ENCODE measurements around the gene MRPL23.

Gene MRPL23

GRCh38 chr11:1931341-1932104 is 15.6 kb upstream of the MRPL23 start:
- Histone ChIP-seq H3K4me3 (ENCODE audit: low read length) (no peak overlapping the region), H3K9me3 (ENCODE audit: insufficient read depth, low read depth, low read length) (no peaks in the 10 kb centered on the region), H3K36me3 (ENCODE audit: insufficient read depth, low read depth, low read length) (no peaks in the 10 kb centered on the region), H3K9ac (ENCODE audit: low read depth, low read length) (no peak overlapping the region), H3K27ac (ENCODE audit: low read length) (no peak overlapping the region), H3K4me1 (ENCODE audit: insufficient read depth, low read length) (no peaks in the 10 kb centered on the region), H3K27me3 (ENCODE audit: insufficient read depth, low read length) (no peaks in the 10 kb centered on the region)

DNA sequence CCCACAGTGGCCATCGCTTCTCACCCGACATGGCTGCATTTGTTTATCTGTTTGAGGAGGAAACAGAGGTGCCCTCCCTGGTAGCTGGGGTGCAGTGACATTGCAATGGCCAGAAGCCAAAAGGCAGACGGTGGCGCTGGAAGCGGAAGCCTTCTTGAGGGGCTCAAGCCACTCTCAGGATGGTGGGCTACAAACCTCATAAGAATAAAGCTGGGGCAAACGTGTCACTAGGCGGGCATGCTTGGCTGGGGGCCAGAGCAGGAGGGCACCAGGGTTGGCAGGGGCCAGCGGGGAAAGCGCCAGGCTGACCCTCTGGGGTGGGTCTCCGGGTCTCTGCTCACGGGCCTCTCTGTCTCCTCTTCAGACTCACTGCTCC is 15.0 kb upstream of the MRPL23 start:
- Histone ChIP-seq H3K4me1 (ENCODE audit: insufficient read depth, low read length) (no peaks in the 10 kb centered on the region), H3K27ac (ENCODE audit: low read length) (no peak overlapping the region), H3K4me3 (ENCODE audit: low read length) (no peak overlapping the region), H3K36me3 (ENCODE audit: insufficient read depth, low read depth, low read length) (no peaks in the 10 kb centered on the region), H3K9ac (ENCODE audit: low read depth, low read length) (no peak overlapping the region), H3K27me3 (ENCODE audit: insufficient read depth, low read length) (no peaks in the 10 kb centered on the region), H3K9me3 (ENCODE audit: insufficient read depth, low read depth, low read length) (no peaks in the 10 kb centered on the region)

- Histone ChIP-seq H3K9ac (ENCODE audit: low read depth, low read length) (no peak overlapping the region), H3K27me3 (ENCODE audit: insufficient read depth, low read length) (no peaks in the 10 kb centered on the region), H3K4me3 (ENCODE audit: low read length) (no peak overlapping the region), H3K36me3 (ENCODE audit: insufficient read depth, low read depth, low read length) (no peaks in the 10 kb centered on the region), H3K27ac (ENCODE audit: low read length) (no peak overlapping the region), H3K4me1 (ENCODE audit: insufficient read depth, low read length) (no peaks in the 10 kb centered on the region), H3K9me3 (ENCODE audit: insufficient read depth, low read depth, low read length) (no peaks in the 10 kb centered on the region)
These were observed 14.5 kb upstream of the MRPL23 start for GRCh38 chr11:1932681-1933080.

GRCh38 chr11:1933416-1934334 is 13.5 kb upstream of the MRPL23 start:
- no peak overlapping the region for H3K4me3 ChIP-seq (ENCODE audit: low read length)
- no peaks in the 10 kb centered on the region for H3K9me3 ChIP-seq (ENCODE audit: insufficient read depth, low read depth, low read length)
- no peak overlapping the region for H3K9ac ChIP-seq (ENCODE audit: low read depth, low read length)
- H3K36me3 ChIP-seq (ENCODE audit: insufficient read depth, low read depth, low read length) = no peaks in the 10 kb centered on the region
- H3K27ac ChIP-seq (ENCODE audit: low read length) = no peak overlapping the region
- no peaks in the 10 kb centered on the region for H3K4me1 ChIP-seq (ENCODE audit: insufficient read depth, low read length)
- H3K27me3 ChIP-seq (ENCODE audit: insufficient read depth, low read length) = no peaks in the 10 kb centered on the region

DNA sequence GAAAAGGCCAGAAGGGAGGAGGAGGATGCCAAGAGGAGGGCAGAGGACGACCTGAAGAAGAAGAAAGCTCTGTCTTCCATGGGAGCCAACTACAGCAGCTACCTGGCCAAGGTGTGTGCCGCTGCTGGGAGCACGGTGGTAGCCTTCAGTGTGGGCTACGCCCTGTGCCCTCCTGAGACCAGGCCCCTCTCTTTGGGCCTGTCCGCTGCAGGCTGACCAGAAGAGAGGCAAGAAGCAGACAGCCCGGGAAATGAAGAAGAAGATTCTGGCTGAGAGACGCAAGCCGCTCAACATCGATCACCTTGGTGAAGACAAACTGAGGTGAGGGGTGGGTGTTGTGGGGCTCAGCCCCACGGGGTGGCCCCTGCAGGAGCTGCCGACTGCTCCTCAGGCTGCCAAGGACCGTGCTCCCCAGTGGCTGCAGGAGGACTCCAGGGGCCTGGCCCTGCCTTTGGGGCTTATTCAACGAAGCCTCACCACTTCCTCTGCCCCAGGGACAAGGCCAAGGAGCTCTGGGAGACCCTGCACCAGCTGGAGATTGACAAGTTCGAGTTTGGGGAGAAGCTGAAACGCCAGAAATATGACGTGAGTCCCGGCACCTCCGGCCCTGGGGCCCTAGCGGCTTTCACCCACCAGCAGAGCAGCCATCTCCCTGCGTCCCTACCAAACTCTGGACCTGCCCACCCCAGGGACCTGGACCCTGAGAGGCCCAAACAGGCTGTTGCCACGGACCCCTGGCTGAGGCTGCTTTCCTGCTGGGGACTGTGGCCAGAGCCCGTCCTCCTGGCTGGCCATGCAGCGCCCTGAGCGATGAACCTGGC is 12.6 kb upstream of the MRPL23 start:
- Histone ChIP-seq H3K36me3 (ENCODE audit: insufficient read depth, low read depth, low read length) (no peaks in the 10 kb centered on the region), H3K27me3 (ENCODE audit: insufficient read depth, low read length) (no peaks in the 10 kb centered on the region), H3K27ac (ENCODE audit: low read length) (no peak overlapping the region), H3K9me3 (ENCODE audit: insufficient read depth, low read depth, low read length) (no peaks in the 10 kb centered on the region), H3K4me3 (ENCODE audit: low read length) (no peak overlapping the region), H3K9ac (ENCODE audit: low read depth, low read length) (no peak overlapping the region), H3K4me1 (ENCODE audit: insufficient read depth, low read length) (no peaks in the 10 kb centered on the region)

DNA sequence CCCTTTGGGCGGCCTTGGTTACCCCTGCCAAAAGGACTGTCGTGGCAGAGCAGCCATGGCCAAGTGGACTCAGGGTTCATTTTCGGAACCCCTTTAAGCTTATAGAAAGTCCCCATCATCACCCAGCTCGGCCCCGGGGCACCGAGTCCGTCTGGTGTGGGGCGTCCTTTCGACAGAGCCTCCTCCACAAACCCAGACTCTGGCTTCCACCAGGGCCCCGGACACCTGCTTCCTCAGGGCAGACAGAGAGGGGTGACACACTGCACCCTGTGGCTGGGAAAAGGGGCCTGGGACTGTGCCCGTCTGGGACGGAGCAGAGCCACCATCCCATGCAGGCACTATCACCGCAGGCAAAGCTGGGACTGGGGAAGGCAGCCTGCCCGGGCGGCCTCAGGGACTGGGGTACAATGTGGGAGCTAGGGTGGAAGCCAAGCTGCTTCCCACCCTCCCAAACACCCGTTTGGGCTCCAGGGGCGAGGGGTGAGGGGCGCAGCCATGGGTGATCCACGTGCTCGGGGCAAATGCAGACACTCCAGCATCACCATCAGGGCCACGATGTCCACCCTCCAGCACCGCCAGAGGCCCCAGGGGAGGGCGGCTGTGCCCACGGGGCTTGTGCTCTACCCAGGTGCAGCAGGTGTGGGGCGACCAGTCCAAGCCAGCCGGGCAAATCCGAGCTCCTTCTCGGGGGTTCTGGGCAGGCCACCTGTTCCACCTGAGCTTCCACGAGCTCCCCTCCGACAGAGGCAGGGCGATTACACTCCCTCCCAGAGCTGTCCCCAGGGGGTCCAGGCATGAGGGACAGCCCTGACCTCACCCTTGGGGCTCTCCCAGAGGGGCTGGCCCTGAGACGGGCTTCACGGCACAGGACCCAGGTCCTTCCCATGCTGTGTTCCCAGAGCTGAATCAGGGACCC is 11.7 kb upstream of the MRPL23 start:
- no peaks in the 10 kb centered on the region for H3K36me3 ChIP-seq (ENCODE audit: insufficient read depth, low read depth, low read length)
- no peak overlapping the region for H3K27ac ChIP-seq (ENCODE audit: low read length)
- H3K27me3 ChIP-seq (ENCODE audit: insufficient read depth, low read length) = no peaks in the 10 kb centered on the region
- H3K4me1 ChIP-seq (ENCODE audit: insufficient read depth, low read length) = no peaks in the 10 kb centered on the region
- no peak overlapping the region for H3K9ac ChIP-seq (ENCODE audit: low read depth, low read length)
- H3K4me3 ChIP-seq (ENCODE audit: low read length) = no peak overlapping the region
- no peaks in the 10 kb centered on the region for H3K9me3 ChIP-seq (ENCODE audit: insufficient read depth, low read depth, low read length)

GRCh38 chr11:1936072-1936780 is 10.9 kb upstream of the MRPL23 start:
- H3K4me1 ChIP-seq (ENCODE audit: insufficient read depth, low read length) = no peaks in the 10 kb centered on the region
- no peak overlapping the region for H3K9ac ChIP-seq (ENCODE audit: low read depth, low read length)
- H3K27ac ChIP-seq (ENCODE audit: low read length) = no peak overlapping the region
- H3K9me3 ChIP-seq (ENCODE audit: insufficient read depth, low read depth, low read length) = no peaks in the 10 kb centered on the region
- H3K27me3 ChIP-seq (ENCODE audit: insufficient read depth, low read length) = no peaks in the 10 kb centered on the region
- H3K36me3 ChIP-seq (ENCODE audit: insufficient read depth, low read depth, low read length) = no peaks in the 10 kb centered on the region
- H3K4me3 ChIP-seq (ENCODE audit: low read length) = no peak overlapping the region

DNA sequence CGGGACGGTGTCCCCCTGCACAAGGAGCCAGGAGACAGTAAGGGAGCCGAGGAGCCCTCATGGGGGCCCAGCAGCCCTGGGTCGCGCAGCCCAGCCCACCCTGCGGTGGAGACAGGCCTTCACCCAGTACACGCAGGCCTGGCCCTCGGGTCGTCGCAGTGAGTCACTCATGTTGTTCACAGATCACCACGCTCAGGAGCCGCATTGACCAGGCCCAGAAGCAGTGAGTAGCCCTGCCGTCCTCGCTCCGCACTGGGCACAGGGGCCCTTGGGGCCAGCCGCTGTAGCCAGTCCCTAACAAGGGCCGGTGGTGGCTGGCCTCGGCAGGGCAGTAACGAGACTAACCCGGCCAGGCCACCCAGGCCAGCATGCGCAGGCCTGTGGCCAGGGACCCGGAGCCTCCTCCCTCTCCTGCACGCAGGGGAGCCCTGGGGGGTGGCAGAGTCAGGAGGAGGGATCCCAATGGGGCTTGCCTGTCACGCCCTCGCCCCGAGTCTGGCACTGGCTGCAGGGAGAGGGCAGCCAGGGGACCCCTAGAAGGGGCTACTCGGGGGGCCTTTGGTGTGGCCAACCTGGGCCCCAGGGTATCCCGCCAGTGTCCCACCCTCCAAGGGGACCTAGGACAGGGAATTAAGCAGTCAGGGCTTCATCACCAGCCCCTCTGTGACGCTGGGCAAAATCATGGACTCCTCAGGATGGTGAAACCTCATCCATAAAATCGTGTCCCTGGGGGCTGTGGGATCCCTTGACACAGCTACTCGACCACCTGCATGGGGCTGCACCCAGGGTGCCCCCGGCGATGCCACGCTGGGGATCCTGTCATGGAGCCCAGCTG is 10.1 kb upstream of the MRPL23 start:
- Histone ChIP-seq H3K9me3 (ENCODE audit: insufficient read depth, low read depth, low read length) (no peaks in the 10 kb centered on the region), H3K9ac (ENCODE audit: low read depth, low read length) (no peak overlapping the region), H3K4me1 (ENCODE audit: insufficient read depth, low read length) (no peaks in the 10 kb centered on the region), H3K36me3 (ENCODE audit: insufficient read depth, low read depth, low read length) (no peaks in the 10 kb centered on the region), H3K27me3 (ENCODE audit: insufficient read depth, low read length) (no peaks in the 10 kb centered on the region), H3K27ac (ENCODE audit: low read length) (no peak overlapping the region), H3K4me3 (ENCODE audit: low read length) (no peak overlapping the region)

- Histone ChIP-seq H3K9ac (ENCODE audit: low read depth, low read length) (no peak overlapping the region), H3K4me1 (ENCODE audit: insufficient read depth, low read length) (no peaks in the 10 kb centered on the region), H3K36me3 (ENCODE audit: insufficient read depth, low read depth, low read length) (no peaks in the 10 kb centered on the region), H3K27ac (ENCODE audit: low read length) (no peak overlapping the region), H3K4me3 (ENCODE audit: low read length) (no peak overlapping the region), H3K27me3 (ENCODE audit: insufficient read depth, low read length) (no peaks in the 10 kb centered on the region), H3K9me3 (ENCODE audit: insufficient read depth, low read depth, low read length) (no peaks in the 10 kb centered on the region)
These were observed 9.4 kb upstream of the MRPL23 start for GRCh38 chr11:1937616-1938342.

Measured in iPS-20b (cell line).